Ovary (tissue), 9 donors: ENCODE data around the gene SDHAF2. TPM values are rescaled to one million over a fixed set of nuclear protein-coding genes. Genes with fewer than 3 reads are reported as not detected.

Source experiments
- DNase-seq, 5 donors: peaks; one replicate each; pipeline ENCODE4 v3.0.0-alpha.2; 2019 to 2020
- H3K27ac ChIP-seq, 2 donors: fragments of 200-600 bp; one replicate each; pipeline versions ENCODE4 v1.5.1 to v1.8.0; 2019 to 2022
- H3K27me3 ChIP-seq: fragments of 200-600 bp; one replicate; pipeline ENCODE4 v1.8.0; 2022
- H3K36me3 ChIP-seq: fragments of 200-600 bp; sonication (generic); one replicate; pipeline ENCODE4 v1.5.1; 2019
- H3K4me1 ChIP-seq: one replicate; pipeline ENCODE4 v1.8.1; 2013; ENCODE audit warnings: mild to moderate bottlenecking, moderate library complexity; ENCODE audit not compliant: insufficient read depth
- H3K4me3 ChIP-seq: fragments of 200-600 bp; sonication (generic); one replicate; pipeline ENCODE4 v1.5.1; 2017
- H3K9me3 ChIP-seq, 2 donors: fragments of 200-600 bp in 1 of 2; sonication (generic) in 1 of 2; one replicate each; pipeline versions ENCODE4 v1.5.1 to v1.8.1; 2013 to 2019; ENCODE audit warnings: mild to moderate bottlenecking in 1 of 2, moderate library complexity in 1 of 2
- CTCF ChIP-seq, 3 donors: fragments of 450-650 bp in 2 of 3; fragments of 200-600 bp in 1 of 3; IDR thresholded peaks; one replicate each; pipeline versions ENCODE4 v1.5.1 to v1.8.0; 2016 to 2022; ENCODE audit warnings: antibody characterized with exemption in 3 of 3, mild to moderate bottlenecking in 1 of 3
- EP300 ChIP-seq: sonication (generic); formaldehyde crosslinking; IDR thresholded peaks from one replicate; pipeline ENCODE4 v1.6.1; 2017; ENCODE audit warnings: antibody characterized with exemption
- POLR2A ChIP-seq: fragments of 450-650 bp; IDR thresholded peaks from one replicate; pipeline ENCODE4 v1.6.1; 2017; ENCODE audit warnings: antibody characterized with exemption, mild to moderate bottlenecking, moderate library complexity
- WGBS, 3 donors: extraction: QIAGEN DNeasy Blood & Tissue Kit in 1 of 3; methylation state at CpG; one replicate each; pipeline versions ENCODE4 v1.1.5 to v1.1.7; 2013 to 2017; 5-methylcytosine and 5-hydroxymethylcytosine counted together
- intact Hi-C, 4 donors: fragments of 100-400 bp; cut with DNase I; formaldehyde crosslinking; loops; one replicate each; pipeline versions ENCODE4 v1.11.0 to v1.15.1; 2022 to 2023
- polyA plus RNA-seq, 2 donors: library from polyadenylated mRNA; stranded (reverse); fragments of 200-250 nt in 1 of 2; fragments of 350-450 nt in 1 of 2; fragmentation: Illumina TruSeq in 1 of 2; extraction: RNeasy Lipid Tissue Mini Kit (QIAGEN cat#74804) in 1 of 2; gene quantifications; one replicate each; pipeline ENCODE4 v1.2.3, GENCODE V29; 2013 to 2014
- total RNA-seq, 7 donors: library from RNA; depleted of rRNA in 2 of 7; stranded (reverse); fragments of >200 nt in 2 of 7; fragmentation: NEBNext Ultra II Directional in 3 of 7; extraction: Animal tissue kit (Norgen Biotek cat#: 25700) in 3 of 7; gene quantifications; one replicate each; pipeline versions ENCODE4 v1.1.0 to v1.2.4, GENCODE V29; 2016 to 2023
- donor health status: DM: no; HTN: no; CAD: no; lungs with moderate emphysema.
- donor health status: DM: no; HTN: no; CAD: no.
- donor health status: Bipolar disorder and iron deficiency.
- donor health status: DM: yes; HTN: yes; CAD: no.
- donor health status: DM: no; HTN: no; CAD: no.
- donor health status: DM: yes; HTN: yes; CAD: no.

Gene SDHAF2
- total and polyA plus RNA-seq, 9 donors: 31.9 to 91.1 (median 39.5) TPM

DNA sequence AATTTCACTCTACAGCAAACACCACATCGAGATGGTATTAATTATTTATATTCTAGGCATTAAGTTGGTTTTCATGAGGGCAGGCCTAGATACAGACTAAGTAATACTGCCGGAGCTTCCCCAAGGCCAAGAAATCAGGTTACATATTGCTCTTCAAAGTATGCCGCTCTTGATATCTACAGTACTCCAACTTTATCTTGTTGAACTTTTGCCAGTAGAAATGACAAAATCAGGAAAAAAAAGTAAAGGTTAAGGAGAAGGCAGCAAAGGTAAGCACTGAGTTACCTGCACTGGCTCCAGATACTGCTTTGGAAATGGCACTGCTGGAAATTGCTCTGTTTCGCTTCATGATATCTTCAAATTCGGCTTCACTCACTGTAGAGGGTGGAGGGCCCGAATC lies 14.5 kb upstream of the SDHAF2 start:
- intact Hi-C loops: no loop called here
- DNase-seq: no peak

GRCh38 chr11:61416941-61417340 lies 13.0 kb upstream of the SDHAF2 start:
- WGBS, 3 donors: 48 to 59% (median 54%) methylated on average over 3 of the region's 3 CpGs
- no peak for DNase-seq
- Histone ChIP-seq H3K4me3 (no peak overlapping the region), H3K36me3 (no peaks in the 10 kb centered on the region), H3K27me3 (no peaks in the 10 kb centered on the region), H3K27ac (no peak overlapping the region), H3K9me3 (no peaks in the 10 kb centered on the region), H3K4me1 (no peaks in the 10 kb centered on the region)
- TF ChIP-seq CTCF (IDR thresholded peaks at IDR 0.05) (no peak), POLR2A (no peak), EP300 (no peak)
- intact Hi-C loops: no loop called here

More for the DNA sequence above, 14.5 kb upstream of the SDHAF2 start:
- H3K27ac ChIP-seq: no peak overlapping the region
- TF ChIP-seq POLR2A: no peak
- no peak for TF ChIP-seq CTCF (IDR thresholded peaks at IDR 0.05)
- no peak for TF ChIP-seq EP300
- no peaks in the 10 kb centered on the region for H3K36me3 ChIP-seq
- H3K4me1 ChIP-seq: no peaks in the 10 kb centered on the region
- no peaks in the 10 kb centered on the region for H3K9me3 ChIP-seq
- 92 to 93% (median 93%) methylated on average over 6 of the region's 6 CpGs for WGBS, 3 donors
- H3K27me3 ChIP-seq: no peaks in the 10 kb centered on the region
- no peak overlapping the region for H3K4me3 ChIP-seq

DNA sequence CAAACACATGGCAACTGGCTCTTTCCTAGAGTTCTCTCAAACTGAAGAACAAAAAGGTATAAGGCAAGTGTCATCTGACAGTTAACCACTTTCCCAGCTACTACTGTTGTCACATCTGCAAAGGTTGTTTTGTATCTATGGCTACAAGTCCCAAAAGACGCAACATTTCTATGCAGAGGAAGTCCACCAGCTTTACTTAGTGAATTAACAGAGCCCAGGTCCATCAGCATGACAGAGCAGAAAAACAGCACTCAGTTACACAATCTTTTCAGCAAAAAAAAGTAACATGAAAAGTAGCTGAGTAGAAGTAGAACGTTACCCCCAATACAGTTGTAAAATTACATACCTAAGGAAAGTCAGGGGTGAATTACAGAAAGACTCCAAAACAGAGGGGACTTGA lies 12.3 kb upstream of the SDHAF2 start:
- Histone ChIP-seq H3K4me1 (no peaks in the 10 kb centered on the region), H3K36me3 (no peaks in the 10 kb centered on the region), H3K9me3 (no peaks in the 10 kb centered on the region), H3K27me3 (no peaks in the 10 kb centered on the region), H3K27ac (no peak overlapping the region), H3K4me3 (no peak overlapping the region)
- intact Hi-C loops: no loop called here
- DNase-seq: no peak
- TF ChIP-seq POLR2A (no peak), CTCF (IDR thresholded peaks at IDR 0.05) (no peak), EP300 (no peak)
- WGBS, 3 donors: 71 to 79% (median 79%) methylated on average over 2 of the region's 2 CpGs

DNA sequence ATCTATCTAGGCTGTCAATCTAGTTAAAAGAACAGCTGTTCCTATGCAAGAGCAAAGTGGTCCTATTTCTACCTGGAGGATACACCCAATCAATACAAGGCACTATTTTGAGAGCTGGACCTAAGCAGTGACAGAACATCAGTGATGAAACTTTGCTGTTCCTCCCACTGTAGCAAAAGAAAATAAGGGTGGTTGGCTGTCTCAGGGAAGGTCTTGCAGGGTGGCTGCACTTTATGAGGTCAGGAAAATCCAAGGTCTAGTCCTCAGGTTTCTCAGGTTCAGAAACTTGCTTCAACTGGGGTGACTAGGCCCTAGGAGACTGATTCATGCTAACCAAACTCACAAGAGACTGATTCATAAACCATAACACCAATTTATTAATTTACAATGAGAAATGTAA lies 11.8 kb upstream of the SDHAF2 start:
- intact Hi-C loops: no loop called here

More for the DNA sequence above, 11.8 kb upstream of the SDHAF2 start:
- Histone ChIP-seq H3K4me3 (no peak overlapping the region), H3K27me3 (no peaks in the 10 kb centered on the region), H3K4me1 (no peaks in the 10 kb centered on the region), H3K36me3 (no peaks in the 10 kb centered on the region), H3K9me3 (no peaks in the 10 kb centered on the region), H3K27ac (no peak overlapping the region)
- no peak for DNase-seq
- TF ChIP-seq EP300 (no peak), POLR2A (no peak), CTCF (IDR thresholded peaks at IDR 0.05) (no peak)
